ENCODE measurements around the gene PIK3C2G. TPM values are rescaled to one million over a fixed set of nuclear protein-coding genes. Genes with fewer than 3 reads are reported as not detected.

The PIK3C2G gene
- total and polyA plus RNA-seq, 2 of the 4 experiments (the other 2 are of a cell fraction), result not detected

DNA sequence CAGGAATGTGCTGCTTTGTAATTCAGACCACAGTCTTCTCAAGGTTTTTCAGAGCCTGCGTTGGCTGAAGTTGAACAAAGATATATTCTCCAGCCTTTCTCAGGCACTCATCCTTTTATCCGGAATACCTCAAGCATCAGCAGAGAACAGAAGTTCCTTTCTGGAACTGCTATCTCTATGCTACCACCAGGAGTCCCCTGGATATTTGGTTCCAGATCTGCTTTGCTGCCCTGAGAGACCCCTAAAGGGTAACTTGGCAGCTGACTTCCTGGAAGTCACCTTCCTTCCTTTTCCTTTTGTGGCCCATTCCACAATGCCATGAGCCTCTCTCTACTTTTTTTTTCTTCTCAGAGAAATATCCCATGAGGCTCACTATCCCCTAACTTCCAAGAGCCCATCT, 288.3 kb downstream of the PIK3C2G start:
- in situ Hi-C loops (cut with MboI; ENCODE audit: low sequenced_read_pairs) (no loop called here), dilution Hi-C loops (cut with HindIII; ENCODE audit: low sequenced_read_pairs, unreplicated experiment) (no loop called here)
- BruUV-seq (replicated peaks), result no TSS peak

More for the DNA sequence above, 288.3 kb downstream of the PIK3C2G start:
- no peak overlapping the region for H2BK15ac ChIP-seq (ENCODE audit: low read depth, low read length)
- ATAC-seq (ENCODE audit: low read depth) (no peak), DNase-seq (no peak)
- no peak overlapping the region for H2AFZ ChIP-seq (replicated peaks; ENCODE audit: low read length, poor library complexity)
- no peak overlapping the region for H3K56ac ChIP-seq (ENCODE audit: extremely low read depth, insufficient read depth, low read length)
- H2BK120ac ChIP-seq (ENCODE audit: low read depth, low read length), result no peak overlapping the region
- no peaks in the 10 kb centered on the region for H3K9me3 ChIP-seq (ENCODE audit: control insufficient read depth, insufficient read depth, low read length)
- H3K4me3 ChIP-seq (ENCODE audit: insufficient read depth, low read depth, low read length), result no peak overlapping the region
- 60% methylated on average over 1 of the region's 2 CpGs; no CpG with 5 or more reads in 1 of the 2 experiments for WGBS, 2 experiments (ENCODE audit: extremely low coverage in 2 of 2, insufficient read length in 1 of 2)
- ChIA-PET CTCF (no interaction called here), POLR2A (ENCODE audit: unreplicated experiment) (no interaction called here)
- H4K8ac ChIP-seq (ENCODE audit: low read depth in 2 of 2, low read length in 2 of 2), result no peak overlapping the region
- no peaks in the 10 kb centered on the region for H3K9me1 ChIP-seq (ENCODE audit: insufficient read depth, low read length)
- H3K18ac ChIP-seq (ENCODE audit: low read depth, low read length), result no peak overlapping the region
- no peak overlapping the region for H3K23ac ChIP-seq (ENCODE audit: low read depth, low read length)
- H4K20me1 ChIP-seq (ENCODE audit: insufficient read depth, low read length), result no peaks in the 10 kb centered on the region
- 0 out of 2 replicates have a peak, but pooled peaks cover 2% of the 10 kb centered on the region for H3K4me1 ChIP-seq (ENCODE audit: control insufficient read depth, insufficient read depth, low read length)
- no peak overlapping the region for H2AK9ac ChIP-seq (replicated peaks; ENCODE audit: low read depth, low read length, poor library complexity)
- H3K79me1 ChIP-seq (ENCODE audit: low read depth in 1 of 2, low read length in 2 of 2), result no peaks in the 10 kb centered on the region
- H2BK20ac ChIP-seq (ENCODE audit: low read depth, low read length), result no peak overlapping the region
- H3K4me2 ChIP-seq (ENCODE audit: low read depth, low read length), result no peak overlapping the region
- no peak overlapping the region for H4K91ac ChIP-seq (ENCODE audit: insufficient read depth, low read depth, low read length)
- H3K4ac ChIP-seq (ENCODE audit: low read depth, low read length), result no peak overlapping the region
- intact Hi-C loops (cut with micrococcal nuclease), result no loop called here
- no peak overlapping the region for H3K9ac ChIP-seq (ENCODE audit: low read depth, low read length)
- H3K27me3 ChIP-seq (ENCODE audit: control insufficient read depth, insufficient read depth, low read length), result no peaks in the 10 kb centered on the region
- H3K27ac ChIP-seq (ENCODE audit: insufficient read depth, low read length), result no peak overlapping the region
- H2BK5ac ChIP-seq (ENCODE audit: low read depth, low read length, poor library complexity, severe bottlenecking), result no peak overlapping the region
- H3K14ac ChIP-seq (replicated peaks; ENCODE audit: low read depth, low read length), result no peak overlapping the region
- TF ChIP-seq, protein P1, sequence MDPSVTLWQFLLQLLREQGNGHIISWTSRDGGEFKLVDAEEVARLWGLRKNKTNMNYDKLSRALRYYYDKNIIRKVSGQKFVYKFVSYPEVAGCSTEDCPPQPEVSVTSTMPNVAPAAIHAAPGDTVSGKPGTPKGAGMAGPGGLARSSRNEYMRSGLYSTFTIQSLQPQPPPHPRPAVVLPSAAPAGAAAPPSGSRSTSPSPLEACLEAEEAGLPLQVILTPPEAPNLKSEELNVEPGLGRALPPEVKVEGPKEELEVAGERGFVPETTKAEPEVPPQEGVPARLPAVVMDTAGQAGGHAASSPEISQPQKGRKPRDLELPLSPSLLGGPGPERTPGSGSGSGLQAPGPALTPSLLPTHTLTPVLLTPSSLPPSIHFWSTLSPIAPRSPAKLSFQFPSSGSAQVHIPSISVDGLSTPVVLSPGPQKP (IDR thresholded peaks at IDR 0.05; ENCODE audit: borderline replicate concordance, low read depth, low read length), result no peak
- TF ChIP-seq NFE2L2 (IDR thresholded peaks at IDR 0.05; ENCODE audit: low read depth, low read length) (no peak), CHD1 (IDR thresholded peaks at IDR 0.05; ENCODE audit: low read depth, low read length) (no peak), POLR2A (IDR thresholded peaks at IDR 0.05; ENCODE audit: low read depth, low read length) (no peak), RCOR1 (IDR thresholded peaks at IDR 0.05; ENCODE audit: insufficient replicate concordance, low read length) (no peak)
- no peak overlapping the region for H4K5ac ChIP-seq (ENCODE audit: low read depth, low read length)
- H3K36me3 ChIP-seq (ENCODE audit: control insufficient read depth, insufficient read depth, low read length), result no peaks in the 10 kb centered on the region
- H2AK5ac ChIP-seq (ENCODE audit: low read depth, low read length), result no peak overlapping the region

Measured in IMR-90 (cell line).